ENCODE data around the gene PLEKHG2. TPM values are rescaled to one million over a fixed set of nuclear protein-coding genes. Genes with fewer than 3 reads are reported as not detected.

The PLEKHG2 gene
- polyA plus RNA-seq, 1 experiment, result 20.6 TPM

- Histone ChIP-seq H3K4me3 (ENCODE audit: low read depth, low read length) (no peak overlapping the region), H3K27me3 (ENCODE audit: control insufficient read depth, insufficient read depth, low read length) (no peaks in the 10 kb centered on the region), H3K36me3 (ENCODE audit: control insufficient read depth, insufficient read depth, low read length) (peaks cover 10% of the 10 kb centered on the region)
- POLR2A ChIA-PET, result no interaction called here
- TF ChIP-seq CTCF (IDR thresholded peaks at IDR 0.05; ENCODE audit: insufficient read depth, low read depth, low read length), result no peak
- no peak for DNase-seq (ENCODE audit: low read depth)
- CTCF ChIA-PET, result interaction anchor here (0.6 kb wide), 1 partner anchor 70 kb away, joined by 3 read pairs; no protein-coding TSS in a partner anchor
Measured at GRCh38 chr19:39405261-39405957, 7.1 kb upstream of the PLEKHG2 start.

- H3K27me3 ChIP-seq (ENCODE audit: control insufficient read depth, insufficient read depth, low read length), result no peaks in the 10 kb centered on the region
- ChIA-PET POLR2A (interaction anchor here (0.6 to 1.0 kb wide), 3 partner anchors 15 to 123 kb away, joined by 3 to 5 read pairs (median 5); partner anchors contain the start of genes MED29 and PAF1), CTCF (interaction anchor here (3.7 kb wide), 1 partner anchor 9 kb away, joined by 48 read pairs; no protein-coding TSS in a partner anchor)
- peak overlapping the region; percentile 86 for H3K4me3 ChIP-seq (ENCODE audit: low read depth, low read length)
- H3K36me3 ChIP-seq (ENCODE audit: control insufficient read depth, insufficient read depth, low read length), result peaks cover 10% of the 10 kb centered on the region
- no peak for TF ChIP-seq CTCF (IDR thresholded peaks at IDR 0.05; ENCODE audit: insufficient read depth, low read depth, low read length)
- no peak for DNase-seq (ENCODE audit: low read depth)
Measured at GRCh38 chr19:39405958-39406655, 6.4 kb upstream of the PLEKHG2 start.

GRCh38 chr19:39406656-39407409 is 5.6 kb upstream of the PLEKHG2 start, which contains the start of gene ZFP36:
TSS of gene ZFP36 (plus strand) at chr19:39406847. CDS start at chr19:39406905, 58 bp downstream.
- DNase-seq (ENCODE audit: low read depth), result no peak
- H3K36me3 ChIP-seq (ENCODE audit: control insufficient read depth, insufficient read depth, low read length), result peaks cover 10% of the 10 kb centered on the region
- peak; percentile 14; the same call in 1 of the 2 replicates for TF ChIP-seq CTCF (IDR thresholded peaks at IDR 0.05; ENCODE audit: insufficient read depth, low read depth, low read length)
- no peaks in the 10 kb centered on the region for H3K27me3 ChIP-seq (ENCODE audit: control insufficient read depth, insufficient read depth, low read length)
- peak within 1 kb of the TSS; percentile 86 for H3K4me3 ChIP-seq (ENCODE audit: low read depth, low read length)
- ChIA-PET POLR2A (interaction anchor here (0.6 to 1.0 kb wide), 3 partner anchors 16 to 124 kb away, joined by 3 to 5 read pairs (median 5); partner anchors contain the start of genes MED29 and PAF1), CTCF (interaction anchor here (3.7 kb wide), 1 partner anchor 9 kb away, joined by 48 read pairs; no protein-coding TSS in a partner anchor)

- Histone ChIP-seq H3K27me3 (ENCODE audit: control insufficient read depth, insufficient read depth, low read length) (no peaks in the 10 kb centered on the region), H3K36me3 (ENCODE audit: control insufficient read depth, insufficient read depth, low read length) (peaks cover 10% of the 10 kb centered on the region), H3K4me3 (ENCODE audit: low read depth, low read length) (peak overlapping the region; percentile 86)
- no peak for TF ChIP-seq CTCF (IDR thresholded peaks at IDR 0.05; ENCODE audit: insufficient read depth, low read depth, low read length)
- ChIA-PET POLR2A (no interaction called here), CTCF (interaction anchor here (3.7 kb wide), 1 partner anchor 10 kb away, joined by 48 read pairs; no protein-coding TSS in a partner anchor)
- DNase-seq (ENCODE audit: low read depth), result no peak
Measured at GRCh38 chr19:39407410-39407659, 5.1 kb upstream of the PLEKHG2 start.
